Measurements from ENCODE around the gene ZCCHC17. TPM values are rescaled to one million over a fixed set of nuclear protein-coding genes. Genes with fewer than 3 reads are reported as not detected.

The ZCCHC17 gene
- total RNA-seq, 1 experiment from 2014 or later = 42.0 TPM

DNA sequence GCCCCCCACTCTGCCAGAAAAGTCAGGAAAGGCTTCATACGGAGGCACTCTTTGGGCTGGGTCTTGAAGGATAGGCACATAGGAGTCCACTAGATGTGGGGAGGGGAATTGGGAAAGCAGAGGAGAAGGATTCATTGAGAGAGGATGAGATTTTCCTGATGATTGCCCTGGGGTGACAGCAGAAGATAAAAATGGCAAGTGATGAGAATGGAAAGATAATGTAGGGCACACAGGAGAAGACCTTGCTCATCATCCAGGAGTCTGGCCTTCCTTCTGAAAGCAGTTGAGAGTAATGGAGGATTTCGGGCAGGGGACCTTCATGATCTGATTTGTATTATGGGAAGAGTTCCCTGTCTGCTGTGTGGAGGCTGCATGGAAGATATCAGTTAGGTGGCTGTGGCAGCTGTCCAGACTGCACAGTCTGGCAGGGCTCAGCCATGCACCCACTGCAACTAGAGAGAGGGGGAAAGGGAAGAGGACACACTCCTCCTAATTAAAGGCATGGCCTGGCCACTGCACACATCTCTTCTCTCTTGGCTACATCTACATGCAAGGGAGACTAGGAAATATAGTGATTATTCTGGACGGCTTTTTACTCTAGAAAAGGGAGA lies 85.7 kb downstream of the ZCCHC17 start (continued):
- TF ChIP-seq SMAD4 (CRISPR knock-in tag; IDR thresholded peaks at IDR 0.05) = no peak
- TF ChIP-seq CREB1 (CRISPR knock-in tag; IDR thresholded peaks at IDR 0.05) = no peak
- TF ChIP-seq, protein P1, sequence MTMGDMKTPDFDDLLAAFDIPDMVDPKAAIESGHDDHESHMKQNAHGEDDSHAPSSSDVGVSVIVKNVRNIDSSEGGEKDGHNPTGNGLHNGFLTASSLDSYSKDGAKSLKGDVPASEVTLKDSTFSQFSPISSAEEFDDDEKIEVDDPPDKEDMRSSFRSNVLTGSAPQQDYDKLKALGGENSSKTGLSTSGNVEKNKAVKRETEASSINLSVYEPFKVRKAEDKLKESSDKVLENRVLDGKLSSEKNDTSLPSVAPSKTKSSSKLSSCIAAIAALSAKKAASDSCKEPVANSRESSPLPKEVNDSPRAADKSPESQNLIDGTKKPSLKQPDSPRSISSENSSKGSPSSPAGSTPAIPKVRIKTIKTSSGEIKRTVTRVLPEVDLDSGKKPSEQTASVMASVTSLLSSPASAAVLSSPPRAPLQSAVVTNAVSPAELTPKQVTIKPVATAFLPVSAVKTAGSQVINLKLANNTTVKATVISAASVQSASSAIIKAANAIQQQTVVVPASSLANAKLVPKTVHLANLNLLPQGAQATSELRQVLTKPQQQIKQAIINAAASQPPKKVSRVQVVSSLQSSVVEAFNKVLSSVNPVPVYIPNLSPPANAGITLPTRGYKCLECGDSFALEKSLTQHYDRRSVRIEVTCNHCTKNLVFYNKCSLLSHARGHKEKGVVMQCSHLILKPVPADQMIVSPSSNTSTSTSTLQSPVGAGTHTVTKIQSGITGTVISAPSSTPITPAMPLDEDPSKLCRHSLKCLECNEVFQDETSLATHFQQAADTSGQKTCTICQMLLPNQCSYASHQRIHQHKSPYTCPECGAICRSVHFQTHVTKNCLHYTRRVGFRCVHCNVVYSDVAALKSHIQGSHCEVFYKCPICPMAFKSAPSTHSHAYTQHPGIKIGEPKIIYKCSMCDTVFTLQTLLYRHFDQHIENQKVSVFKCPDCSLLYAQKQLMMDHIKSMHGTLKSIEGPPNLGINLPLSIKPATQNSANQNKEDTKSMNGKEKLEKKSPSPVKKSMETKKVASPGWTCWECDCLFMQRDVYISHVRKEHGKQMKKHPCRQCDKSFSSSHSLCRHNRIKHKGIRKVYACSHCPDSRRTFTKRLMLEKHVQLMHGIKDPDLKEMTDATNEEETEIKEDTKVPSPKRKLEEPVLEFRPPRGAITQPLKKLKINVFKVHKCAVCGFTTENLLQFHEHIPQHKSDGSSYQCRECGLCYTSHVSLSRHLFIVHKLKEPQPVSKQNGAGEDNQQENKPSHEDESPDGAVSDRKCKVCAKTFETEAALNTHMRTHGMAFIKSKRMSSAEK (CRISPR knock-in tag; IDR thresholded peaks at IDR 0.05; ENCODE audit: borderline replicate concordance) = no peak

DNA sequence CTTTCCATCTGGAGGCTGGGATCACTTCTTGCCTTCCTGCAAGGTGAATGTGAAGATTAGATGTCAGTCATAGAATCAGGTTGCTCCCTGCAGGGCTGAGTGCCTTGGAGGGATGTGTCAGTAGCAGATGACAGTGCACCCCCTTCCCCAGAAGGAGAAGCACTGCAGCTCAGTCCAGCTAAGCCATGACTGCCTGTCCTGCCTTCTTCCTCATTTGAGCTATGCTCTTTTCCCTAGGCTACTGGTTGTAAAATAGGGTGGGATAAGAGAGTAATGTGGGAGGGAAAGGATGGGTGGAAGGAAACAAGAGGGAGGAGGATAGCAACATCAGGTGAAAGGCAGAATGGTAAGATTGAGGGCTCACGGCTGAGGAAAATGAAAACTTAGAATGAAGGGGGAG lies 87.1 kb downstream of the ZCCHC17 start:
- Mint-ChIP-seq H3K27ac (no peak overlapping the region), H3K4me1 (peaks cover 10% of the 10 kb centered on the region), H3K4me3 (no peak overlapping the region), H3K36me3 (no peaks in the 10 kb centered on the region), H3K27me3 (ENCODE audit: low read depth) (peaks cover 3% of the 10 kb centered on the region), H3K9me3 (no peaks in the 10 kb centered on the region)
- DNase-seq (ENCODE audit: low spot score) = no peak
- POLR2A ChIA-PET = interaction anchor here (0.5 to 1.2 kb wide), 2 partner anchors 11 to 455 kb away, joined by 3 to 4 read pairs; no protein-coding TSS in a partner anchor
- ATAC-seq = no peak
- TF ChIP-seq ETV6 (CRISPR knock-in tag; IDR thresholded peaks at IDR 0.05) (no peak), CREM (CRISPR knock-in tag; IDR thresholded peaks at IDR 0.05) (no peak), ZNF219 (CRISPR knock-in tag; IDR thresholded peaks at IDR 0.05; ENCODE audit: borderline replicate concordance) (no peak), JAZF1 (CRISPR knock-in tag; IDR thresholded peaks at IDR 0.05) (no peak), ZNF232 (CRISPR knock-in tag; IDR thresholded peaks at IDR 0.05) (no peak), TEAD1 (CRISPR knock-in tag; IDR thresholded peaks at IDR 0.05) (no peak), ZNF317 (CRISPR knock-in tag; IDR thresholded peaks at IDR 0.05; ENCODE audit: borderline replicate concordance, low read depth) (no peak), GRHL2 (CRISPR knock-in tag; IDR thresholded peaks at IDR 0.05; ENCODE audit: insufficient replicate concordance, severe bottlenecking) (no peak), FOXJ3 (CRISPR knock-in tag; IDR thresholded peaks at IDR 0.05; ENCODE audit: borderline replicate concordance) (no peak), CREB1 (CRISPR knock-in tag; IDR thresholded peaks at IDR 0.05) (no peak), PRRX2 (CRISPR knock-in tag; IDR thresholded peaks at IDR 0.05) (no peak), TP53 (CRISPR knock-in tag; IDR thresholded peaks at IDR 0.05) (no peak), NFE2L1 (CRISPR knock-in tag; IDR thresholded peaks at IDR 0.05) (no peak)
- TF ChIP-seq, protein P2, sequence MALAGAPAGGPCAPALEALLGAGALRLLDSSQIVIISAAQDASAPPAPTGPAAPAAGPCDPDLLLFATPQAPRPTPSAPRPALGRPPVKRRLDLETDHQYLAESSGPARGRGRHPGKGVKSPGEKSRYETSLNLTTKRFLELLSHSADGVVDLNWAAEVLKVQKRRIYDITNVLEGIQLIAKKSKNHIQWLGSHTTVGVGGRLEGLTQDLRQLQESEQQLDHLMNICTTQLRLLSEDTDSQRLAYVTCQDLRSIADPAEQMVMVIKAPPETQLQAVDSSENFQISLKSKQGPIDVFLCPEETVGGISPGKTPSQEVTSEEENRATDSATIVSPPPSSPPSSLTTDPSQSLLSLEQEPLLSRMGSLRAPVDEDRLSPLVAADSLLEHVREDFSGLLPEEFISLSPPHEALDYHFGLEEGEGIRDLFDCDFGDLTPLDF (CRISPR knock-in tag; IDR thresholded peaks at IDR 0.05) = no peak
- TF ChIP-seq, protein P3, sequence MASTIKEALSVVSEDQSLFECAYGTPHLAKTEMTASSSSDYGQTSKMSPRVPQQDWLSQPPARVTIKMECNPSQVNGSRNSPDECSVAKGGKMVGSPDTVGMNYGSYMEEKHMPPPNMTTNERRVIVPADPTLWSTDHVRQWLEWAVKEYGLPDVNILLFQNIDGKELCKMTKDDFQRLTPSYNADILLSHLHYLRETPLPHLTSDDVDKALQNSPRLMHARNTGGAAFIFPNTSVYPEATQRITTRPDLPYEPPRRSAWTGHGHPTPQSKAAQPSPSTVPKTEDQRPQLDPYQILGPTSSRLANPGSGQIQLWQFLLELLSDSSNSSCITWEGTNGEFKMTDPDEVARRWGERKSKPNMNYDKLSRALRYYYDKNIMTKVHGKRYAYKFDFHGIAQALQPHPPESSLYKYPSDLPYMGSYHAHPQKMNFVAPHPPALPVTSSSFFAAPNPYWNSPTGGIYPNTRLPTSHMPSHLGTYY (CRISPR knock-in tag; IDR thresholded peaks at IDR 0.05) = no peak
- TF ChIP-seq, protein P4, sequence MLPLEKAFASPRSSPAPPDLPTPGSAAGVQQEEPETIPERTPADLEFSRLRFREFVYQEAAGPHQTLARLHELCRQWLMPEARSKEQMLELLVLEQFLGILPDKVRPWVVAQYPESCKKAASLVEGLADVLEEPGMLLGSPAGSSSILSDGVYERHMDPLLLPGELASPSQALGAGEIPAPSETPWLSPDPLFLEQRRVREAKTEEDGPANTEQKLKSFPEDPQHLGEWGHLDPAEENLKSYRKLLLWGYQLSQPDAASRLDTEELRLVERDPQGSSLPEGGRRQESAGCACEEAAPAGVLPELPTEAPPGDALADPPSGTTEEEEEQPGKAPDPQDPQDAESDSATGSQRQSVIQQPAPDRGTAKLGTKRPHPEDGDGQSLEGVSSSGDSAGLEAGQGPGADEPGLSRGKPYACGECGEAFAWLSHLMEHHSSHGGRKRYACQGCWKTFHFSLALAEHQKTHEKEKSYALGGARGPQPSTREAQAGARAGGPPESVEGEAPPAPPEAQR (CRISPR knock-in tag; IDR thresholded peaks at IDR 0.05) = no peak
- TF ChIP-seq, protein P5, sequence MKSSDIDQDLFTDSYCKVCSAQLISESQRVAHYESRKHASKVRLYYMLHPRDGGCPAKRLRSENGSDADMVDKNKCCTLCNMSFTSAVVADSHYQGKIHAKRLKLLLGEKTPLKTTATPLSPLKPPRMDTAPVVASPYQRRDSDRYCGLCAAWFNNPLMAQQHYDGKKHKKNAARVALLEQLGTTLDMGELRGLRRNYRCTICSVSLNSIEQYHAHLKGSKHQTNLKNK (CRISPR knock-in tag; IDR thresholded peaks at IDR 0.05) = no peak
- TF ChIP-seq, protein P6, sequence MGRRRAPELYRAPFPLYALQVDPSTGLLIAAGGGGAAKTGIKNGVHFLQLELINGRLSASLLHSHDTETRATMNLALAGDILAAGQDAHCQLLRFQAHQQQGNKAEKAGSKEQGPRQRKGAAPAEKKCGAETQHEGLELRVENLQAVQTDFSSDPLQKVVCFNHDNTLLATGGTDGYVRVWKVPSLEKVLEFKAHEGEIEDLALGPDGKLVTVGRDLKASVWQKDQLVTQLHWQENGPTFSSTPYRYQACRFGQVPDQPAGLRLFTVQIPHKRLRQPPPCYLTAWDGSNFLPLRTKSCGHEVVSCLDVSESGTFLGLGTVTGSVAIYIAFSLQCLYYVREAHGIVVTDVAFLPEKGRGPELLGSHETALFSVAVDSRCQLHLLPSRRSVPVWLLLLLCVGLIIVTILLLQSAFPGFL (CRISPR knock-in tag; IDR thresholded peaks at IDR 0.05; ENCODE audit: borderline replicate concordance) = no peak
- TF ChIP-seq, protein P7, sequence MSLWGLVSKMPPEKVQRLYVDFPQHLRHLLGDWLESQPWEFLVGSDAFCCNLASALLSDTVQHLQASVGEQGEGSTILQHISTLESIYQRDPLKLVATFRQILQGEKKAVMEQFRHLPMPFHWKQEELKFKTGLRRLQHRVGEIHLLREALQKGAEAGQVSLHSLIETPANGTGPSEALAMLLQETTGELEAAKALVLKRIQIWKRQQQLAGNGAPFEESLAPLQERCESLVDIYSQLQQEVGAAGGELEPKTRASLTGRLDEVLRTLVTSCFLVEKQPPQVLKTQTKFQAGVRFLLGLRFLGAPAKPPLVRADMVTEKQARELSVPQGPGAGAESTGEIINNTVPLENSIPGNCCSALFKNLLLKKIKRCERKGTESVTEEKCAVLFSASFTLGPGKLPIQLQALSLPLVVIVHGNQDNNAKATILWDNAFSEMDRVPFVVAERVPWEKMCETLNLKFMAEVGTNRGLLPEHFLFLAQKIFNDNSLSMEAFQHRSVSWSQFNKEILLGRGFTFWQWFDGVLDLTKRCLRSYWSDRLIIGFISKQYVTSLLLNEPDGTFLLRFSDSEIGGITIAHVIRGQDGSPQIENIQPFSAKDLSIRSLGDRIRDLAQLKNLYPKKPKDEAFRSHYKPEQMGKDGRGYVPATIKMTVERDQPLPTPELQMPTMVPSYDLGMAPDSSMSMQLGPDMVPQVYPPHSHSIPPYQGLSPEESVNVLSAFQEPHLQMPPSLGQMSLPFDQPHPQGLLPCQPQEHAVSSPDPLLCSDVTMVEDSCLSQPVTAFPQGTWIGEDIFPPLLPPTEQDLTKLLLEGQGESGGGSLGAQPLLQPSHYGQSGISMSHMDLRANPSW (CRISPR knock-in tag; conservative IDR thresholded peaks at IDR 0.05; ENCODE audit: low read depth) = no peak
- CTCF ChIA-PET = interaction anchor here (0.7 to 2.5 kb wide), 6 partner anchors 10 to 218 kb away, joined by 3 to 27 read pairs (median 4); no protein-coding TSS in a partner anchor

Measured in WTC11 (cell line).